Panc1 (cell line): ENCODE results near the gene NAA80. TPM values are rescaled to one million over a fixed set of nuclear protein-coding genes. Genes with fewer than 3 reads are reported as not detected.

Source experiments
- ATAC-seq: fragments of 200-7000 bp; cut with Tn5 transposase; 2 replicates; pipeline ENCODE4 v1.9.1; 2020; ENCODE audit warnings: mild to moderate bottlenecking, moderate library complexity
- BruUV-seq: library from RNA; stranded (reverse); fragments of 400-500 nt; replicated peaks from 2 replicates; lab custom pipeline; 2021; lab: Mats Ljungman, UMichigan
- CTCF ChIA-PET: fragments of 300-600 bp; sonication (Branson Sonifier 250); formaldehyde crosslinking; loops from one replicate; lab custom pipeline; 2022; ENCODE audit warnings: antibody characterized with exemption; lab: Charles Lee
- POLR2A ChIA-PET: fragments of 300-600 bp; sonication (Branson Sonifier 250); formaldehyde crosslinking; loops from one replicate; lab custom pipeline; 2022; ENCODE audit warnings: antibody characterized with exemption; lab: Charles Lee
- DNase-seq: peaks from one replicate; pipeline ENCODE4 v3.0.0-alpha.2; 2010; ENCODE audit warnings: low read depth, low spot score
- H3K27ac ChIP-seq: 2 replicates; pipeline ENCODE4 v1.5.1; 2011; ENCODE audit warnings: mild to moderate bottlenecking, low read length, inconsistent platforms
- H3K27me3 ChIP-seq: fragments of 200-500 bp; sonication (Bioruptor generic); 2 replicates; pipeline ENCODE4 v1.6.0; 2014; ENCODE audit warnings: low read length, inconsistent platforms; ENCODE audit not compliant: control insufficient read depth, insufficient read depth
- H3K36me3 ChIP-seq: fragments of 200-500 bp; sonication (Bioruptor generic); 2 replicates; pipeline ENCODE4 v1.5.1; 2014; ENCODE audit warnings: inconsistent platforms, mild to moderate bottlenecking, low read length, moderate library complexity; ENCODE audit not compliant: control insufficient read depth, insufficient read depth
- H3K4me1 ChIP-seq: 2 replicates; pipeline ENCODE4 v1.5.1; 2011; ENCODE audit warnings: inconsistent platforms, mild to moderate bottlenecking, low read length, moderate library complexity; ENCODE audit not compliant: control insufficient read depth, insufficient read depth
- H3K4me3 ChIP-seq, 2 experiments: 2 replicates each; pipeline ENCODE4 v1.5.1; 2011 to 2012; ENCODE audit warnings: low read depth in 2 of 2, low read length in 2 of 2, mild to moderate bottlenecking in 2 of 2, inconsistent platforms in 1 of 2, moderate library complexity in 1 of 2
- H3K9me3 ChIP-seq: fragments of 200-500 bp; sonication (Bioruptor generic); 2 replicates; pipeline ENCODE4 v1.5.1; 2014; ENCODE audit warnings: low read depth, mild to moderate bottlenecking, inconsistent platforms, low read length, moderate library complexity; ENCODE audit not compliant: control insufficient read depth, insufficient read depth
- CTCF ChIP-seq: fragments of 450-650 bp; IDR thresholded peaks from 2 replicates; pipeline ENCODE4 v1.5.1; 2017; ENCODE audit warnings: mild to moderate bottlenecking
- POLR2AphosphoS5 ChIP-seq: IDR thresholded peaks from 2 replicates; pipeline ENCODE4 v1.6.1; 2012; ENCODE audit warnings: mild to moderate bottlenecking, low read depth, low read length, moderate library complexity
- REST ChIP-seq, 2 experiments: IDR thresholded peaks; 2 replicates each; pipeline ENCODE4 v1.6.1; 2011 to 2012; ENCODE audit warnings: low read depth in 2 of 2, control low read depth in 1 of 2, low read length in 1 of 2, mild to moderate bottlenecking in 1 of 2, moderate library complexity in 1 of 2; ENCODE audit not compliant: insufficient read depth in 1 of 2
- SIN3A ChIP-seq: IDR thresholded peaks from 2 replicates; pipeline ENCODE4 v1.6.1; 2012; ENCODE audit warnings: low read depth, mild to moderate bottlenecking, low read length, moderate library complexity, borderline replicate concordance; ENCODE audit not compliant: insufficient read depth
- TCF7L2 ChIP-seq: IDR thresholded peaks from 2 replicates; pipeline ENCODE4 v1.6.1; 2011; ENCODE audit warnings: mild to moderate bottlenecking, low read depth, low read length, inconsistent platforms
- in situ Hi-C: cut with HindIII; loops from 2 replicates; pipeline ENCODE4 v1.10.0; 2016; ENCODE audit warnings: low sequenced_read_pairs, low pct_unique_long_range_greater_than_20kb
- intact Hi-C: fragments of 100-400 bp; cut with micrococcal nuclease; formaldehyde crosslinking; loops from one replicate; pipeline ENCODE4 v1.10.0; 2022; ENCODE audit not compliant: unreplicated experiment
- total RNA-seq: library from RNA; stranded (reverse); gene quantifications from one replicate; pipeline ENCODE4 v1.2.1, GENCODE V29; 2021; ENCODE audit not compliant: unreplicated experiment

Gene NAA80
- total RNA-seq, 1 experiment from 2014 or later, result 7.2 TPM

GRCh38 chr3:50269977-50270413 lies 29.2 kb downstream of the NAA80 start:
- ATAC-seq (no peak), DNase-seq (no peak)
- no peak overlapping the region for H3K4me3 ChIP-seq
- ChIA-PET CTCF (interaction anchor here (0.6 kb wide), 1 partner anchor 43 kb away, joined by 5 read pairs; no protein-coding TSS in a partner anchor), POLR2A (no interaction called here)
- BruUV-seq, result no TSS peak
- TF ChIP-seq CTCF, result no peak
- no peak for TF ChIP-seq REST (IDR thresholded peaks at IDR 0.05; ENCODE audit: insufficient read depth in 1 of 2, low read depth in 2 of 2, low read length in 1 of 2)
- TF ChIP-seq POLR2AphosphoS5, result no peak
- no peak for TF ChIP-seq TCF7L2
- no peak for TF ChIP-seq SIN3A
- peaks cover 8% of the 10 kb centered on the region for H3K4me1 ChIP-seq
- H3K9me3 ChIP-seq, result no peaks in the 10 kb centered on the region
- intact Hi-C loops (loop anchor here (10.0 kb wide), 1 partner anchor 75 kb away; the partner anchor contains the start of gene GNAT1), in situ Hi-C loops (no loop called here)
- H3K27ac ChIP-seq, result no peak overlapping the region
- no peaks in the 10 kb centered on the region for H3K27me3 ChIP-seq
- no peaks in the 10 kb centered on the region for H3K36me3 ChIP-seq

GRCh38 chr3:50269460-50269859 lies 29.7 kb downstream of the NAA80 start:
- Histone ChIP-seq H3K9me3 (no peaks in the 10 kb centered on the region), H3K36me3 (no peaks in the 10 kb centered on the region), H3K27me3 (no peaks in the 10 kb centered on the region), H3K4me3 (no peak overlapping the region), H3K4me1 (peaks cover 8% of the 10 kb centered on the region), H3K27ac (no peak overlapping the region)
- DNase-seq (no peak), ATAC-seq (no peak)
- TF ChIP-seq CTCF (no peak), REST (IDR thresholded peaks at IDR 0.05; ENCODE audit: insufficient read depth in 1 of 2, low read depth in 2 of 2, low read length in 1 of 2) (no peak), SIN3A (no peak), TCF7L2 (no peak), POLR2AphosphoS5 (no peak)
- ChIA-PET CTCF (no interaction called here), POLR2A (no interaction called here)
- intact Hi-C loops (loop anchor here (10.0 kb wide), 1 partner anchor 75 kb away; the partner anchor contains the start of gene GNAT1), in situ Hi-C loops (no loop called here)
- no TSS peak for BruUV-seq
